Keratinocyte (primary cell): ENCODE measurements around the gene GRB2. TPM values are rescaled to one million over a fixed set of nuclear protein-coding genes. Genes with fewer than 3 reads are reported as not detected.
A peak's percentile ranks its signal among the peaks of the same experiment; 100 is the strongest.

ENCODE experiments used
- DNase-seq: peaks from one replicate; pipeline ENCODE4 v3.0.0-alpha.2; 2011; ENCODE audit warnings: low read depth, missing footprints, low spot score
- FAIRE-seq: peaks from 2 replicates; lab custom pipeline; 2011; peaks lifted over from hg19 to GRCh38; lab: Jason Lieb, UNC
- H2AFZ ChIP-seq: 2 replicates; pipeline ENCODE4 v1.6.0; 2012; ENCODE audit warnings: low read length, control low read depth, inconsistent platforms; ENCODE audit not compliant: control insufficient read depth
- H3K27ac ChIP-seq: 2 replicates; pipeline ENCODE4 v1.5.1; 2011; ENCODE audit warnings: low read length; ENCODE audit not compliant: control insufficient read depth, insufficient read depth
- H3K27me3 ChIP-seq: 3 replicates; pipeline ENCODE4 v1.6.0; 2011; ENCODE audit warnings: low read length; ENCODE audit not compliant: control insufficient read depth, insufficient read depth; ENCODE audit errors: extremely low read depth
- H3K36me3 ChIP-seq, 2 experiments: 2 replicates in 1 of 2; 3 replicates in 1 of 2; pipeline ENCODE4 v1.5.1; 2011; ENCODE audit warnings: low read length in 2 of 2, mild to moderate bottlenecking in 1 of 2; ENCODE audit not compliant: control insufficient read depth in 2 of 2, insufficient read depth in 2 of 2; ENCODE audit errors: extremely low read depth in 1 of 2
- H3K4me1 ChIP-seq: 3 replicates; pipeline ENCODE4 v1.5.1; 2011; ENCODE audit warnings: low read length; ENCODE audit not compliant: control insufficient read depth, insufficient read depth; ENCODE audit errors: extremely low read depth
- H3K4me2 ChIP-seq: 3 replicates; pipeline ENCODE4 v1.6.0; 2011; ENCODE audit warnings: low read depth, low read length; ENCODE audit not compliant: control insufficient read depth, insufficient read depth; ENCODE audit errors: extremely low read depth
- H3K4me3 ChIP-seq, 3 experiments: fragments of 200-600 bp in 1 of 3; sonication (generic) in 1 of 3; 2 replicates in 2 of 3; 3 replicates in 1 of 3; pipeline ENCODE4 v1.5.1; 2011 to 2016; ENCODE audit warnings: low read length in 3 of 3, mild to moderate bottlenecking in 3 of 3, control low read depth in 2 of 3, inconsistent platforms in 1 of 3, low read depth in 1 of 3, mixed read lengths in 1 of 3, mixed run types in 1 of 3, moderate library complexity in 1 of 3; ENCODE audit not compliant: control insufficient read depth in 2 of 3, insufficient read depth in 2 of 3; ENCODE audit errors: extremely low read depth in 1 of 3
- H3K79me2 ChIP-seq: 2 replicates; pipeline ENCODE4 v1.6.0; 2012; ENCODE audit warnings: low read length; ENCODE audit not compliant: control insufficient read depth, insufficient read depth
- H3K9ac ChIP-seq: 3 replicates; pipeline ENCODE4 v1.6.0; 2011; ENCODE audit warnings: low read length; ENCODE audit not compliant: control insufficient read depth, insufficient read depth; ENCODE audit errors: extremely low read depth
- H3K9me1 ChIP-seq: 3 replicates; pipeline ENCODE4 v1.6.0; 2011; ENCODE audit warnings: low read length; ENCODE audit not compliant: control insufficient read depth, insufficient read depth; ENCODE audit errors: extremely low read depth
- H3K9me3 ChIP-seq: 2 replicates; pipeline ENCODE4 v1.5.1; 2012; ENCODE audit warnings: low read depth, low read length; ENCODE audit not compliant: control insufficient read depth
- H4K20me1 ChIP-seq: 3 replicates; pipeline ENCODE4 v1.6.0; 2011; ENCODE audit warnings: low read length; ENCODE audit not compliant: control insufficient read depth, insufficient read depth; ENCODE audit errors: extremely low read depth
- EZH2 ChIP-seq: IDR thresholded peaks from one replicate; pipeline ENCODE4 v1.6.1; 2012; ENCODE audit warnings: inconsistent platforms, mild to moderate bottlenecking, low read length, moderate library complexity
- dilution Hi-C: fragments of 300-500 bp; cut with MboI; formaldehyde crosslinking; loops from one replicate; pipeline ENCODE4 v1.7.0; 2020; ENCODE audit warnings: low sequenced_read_pairs; ENCODE audit not compliant: extremely low pct_ligation_motif_present
- polyA plus RNA-seq, 5 experiments: library from polyadenylated mRNA; depleted of rRNA in 3 of 5; stranded (reverse) in 3 of 5; stranded (forward) in 1 of 5; unstranded in 1 of 5; fragments of >200 nt; gene quantifications; 1 replicate in 1 of 5; 2 replicates in 3 of 5; 3 replicates in 1 of 5; pipeline versions ENCODE4 v1.2.1 to v1.2.3, GENCODE V29; 2011 to 2012; ENCODE audit warnings: missing spikeins in 2 of 5, low read depth in 1 of 5, low replicate concordance in 1 of 5
- TF ChIP-seq, protein P1 (sequence below), 3 experiments: IDR thresholded peaks in 1 of 3; conservative IDR thresholded peaks in 1 of 3; optimal IDR thresholded peaks in 1 of 3; 2 replicates in 2 of 3; 3 replicates in 1 of 3; pipeline versions ENCODE3 to v1.5.1; 2011; ENCODE audit warnings: low read length in 3 of 3, mild to moderate bottlenecking in 3 of 3, moderate library complexity in 2 of 3, control low read depth in 1 of 3, inconsistent platforms in 1 of 3; ENCODE audit not compliant: insufficient read depth in 2 of 3; ENCODE audit errors: extremely low read depth in 1 of 3

The GRB2 gene
- polyA plus RNA-seq, 1 donor (not counting 4 experiments of a cell fraction or from before 2014, with no cell fraction given) = 62.0 TPM

DNA sequence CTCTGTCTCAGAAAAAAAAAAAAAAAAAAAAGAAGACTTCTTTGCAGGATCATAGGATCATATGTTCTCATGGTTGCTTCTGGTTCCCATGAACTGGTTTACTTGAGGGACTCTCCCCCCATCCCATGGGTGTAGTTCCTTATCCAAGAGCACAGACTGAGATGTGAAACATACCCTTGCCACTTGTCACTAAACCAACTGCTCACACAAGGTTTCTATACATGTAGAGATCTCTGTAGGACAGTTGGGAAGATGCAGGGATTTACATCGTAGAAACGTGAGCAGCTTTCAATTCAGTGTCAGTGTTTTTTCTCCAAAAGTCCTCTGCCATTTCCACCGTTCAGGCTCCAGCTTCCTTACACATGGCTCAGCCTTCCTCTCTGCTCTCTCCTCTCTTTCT, 39.8 kb upstream of the GRB2 start:
- Histone ChIP-seq H3K4me3 (no peak overlapping the region), H3K9ac (no peak overlapping the region), H3K4me1 (peaks cover 13% of the 10 kb centered on the region), H3K27ac (no peak overlapping the region), H3K36me3 (no peaks in the 10 kb centered on the region), H3K4me2 (no peak overlapping the region), H3K9me1 (no peaks in the 10 kb centered on the region), H3K9me3 (no peaks in the 10 kb centered on the region), H4K20me1 (no peaks in the 10 kb centered on the region), H2AFZ (peak overlapping the region; percentile 8), H3K79me2 (no peaks in the 10 kb centered on the region), H3K27me3 (no peaks in the 10 kb centered on the region)
- dilution Hi-C loops = no loop called here
- DNase-seq = no peak
- no peak for FAIRE-seq
- TF ChIP-seq, protein P1, sequence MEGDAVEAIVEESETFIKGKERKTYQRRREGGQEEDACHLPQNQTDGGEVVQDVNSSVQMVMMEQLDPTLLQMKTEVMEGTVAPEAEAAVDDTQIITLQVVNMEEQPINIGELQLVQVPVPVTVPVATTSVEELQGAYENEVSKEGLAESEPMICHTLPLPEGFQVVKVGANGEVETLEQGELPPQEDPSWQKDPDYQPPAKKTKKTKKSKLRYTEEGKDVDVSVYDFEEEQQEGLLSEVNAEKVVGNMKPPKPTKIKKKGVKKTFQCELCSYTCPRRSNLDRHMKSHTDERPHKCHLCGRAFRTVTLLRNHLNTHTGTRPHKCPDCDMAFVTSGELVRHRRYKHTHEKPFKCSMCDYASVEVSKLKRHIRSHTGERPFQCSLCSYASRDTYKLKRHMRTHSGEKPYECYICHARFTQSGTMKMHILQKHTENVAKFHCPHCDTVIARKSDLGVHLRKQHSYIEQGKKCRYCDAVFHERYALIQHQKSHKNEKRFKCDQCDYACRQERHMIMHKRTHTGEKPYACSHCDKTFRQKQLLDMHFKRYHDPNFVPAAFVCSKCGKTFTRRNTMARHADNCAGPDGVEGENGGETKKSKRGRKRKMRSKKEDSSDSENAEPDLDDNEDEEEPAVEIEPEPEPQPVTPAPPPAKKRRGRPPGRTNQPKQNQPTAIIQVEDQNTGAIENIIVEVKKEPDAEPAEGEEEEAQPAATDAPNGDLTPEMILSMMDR (optimal IDR thresholded peaks at IDR 0.05 in 1 of 3, IDR thresholded peaks at IDR 0.05 in 1 of 3, conservative IDR thresholded peaks at IDR 0.05 in 1 of 3; ENCODE audit: extremely low read depth in 1 of 3, insufficient read depth in 2 of 3, low read length in 3 of 3) = no peak
- no peak for TF ChIP-seq EZH2

- no peak overlapping the region for H3K4me2 ChIP-seq
- FAIRE-seq = no peak
- H3K27ac ChIP-seq = no peak overlapping the region
- H3K79me2 ChIP-seq = no peaks in the 10 kb centered on the region
- H4K20me1 ChIP-seq = no peaks in the 10 kb centered on the region
- dilution Hi-C loops = no loop called here
- no peak overlapping the region for H3K4me3 ChIP-seq
- no peaks in the 10 kb centered on the region for H3K36me3 ChIP-seq
- no peaks in the 10 kb centered on the region for H3K9me3 ChIP-seq
- peaks cover 13% of the 10 kb centered on the region for H3K4me1 ChIP-seq
- no peaks in the 10 kb centered on the region for H3K9me1 ChIP-seq
- no peak overlapping the region for H2AFZ ChIP-seq
- H3K9ac ChIP-seq = no peak overlapping the region
- H3K27me3 ChIP-seq = no peaks in the 10 kb centered on the region
- no peak for DNase-seq
- TF ChIP-seq, protein P1 (optimal IDR thresholded peaks at IDR 0.05 in 1 of 3, IDR thresholded peaks at IDR 0.05 in 1 of 3, conservative IDR thresholded peaks at IDR 0.05 in 1 of 3; ENCODE audit: extremely low read depth in 1 of 3, insufficient read depth in 2 of 3, low read length in 3 of 3) = no peak
- no peak for TF ChIP-seq EZH2
Observed at GRCh38 chr17:75442168-75443103, 37.0 kb upstream of the GRB2 start.
